SJSA1 (cell line): ENCODE measurements around the gene NFAT5. TPM values are rescaled to one million over a fixed set of nuclear protein-coding genes. Genes with fewer than 3 reads are reported as not detected.

Experiments used
- DNase-seq, 2 experiments: peaks; one replicate each; pipeline ENCODE4 v3.0.0-alpha.2; 2015 to 2020; ENCODE audit warnings: low spot score in 2 of 2, low read depth in 1 of 2
- H3K27ac ChIP-seq: fragments of 250-450 bp; sonication (Bioruptor Pico); 2 replicates; pipeline ENCODE4 v1.5.1; 2020; ENCODE audit warnings: mild to moderate bottlenecking, moderate library complexity
- H3K27me3 ChIP-seq: fragments of 250-450 bp; sonication (Bioruptor Pico); replicated peaks from 2 replicates; pipeline ENCODE4 v1.5.1; 2020; ENCODE audit warnings: mild to moderate bottlenecking, moderate library complexity
- H3K36me3 ChIP-seq: fragments of 250-450 bp; sonication (Bioruptor Pico); 2 replicates; pipeline ENCODE4 v1.5.1; 2020; ENCODE audit warnings: mild to moderate bottlenecking
- H3K4me1 ChIP-seq: fragments of 250-450 bp; sonication (Bioruptor Pico); replicated peaks from 2 replicates; pipeline ENCODE4 v1.6.1; 2021; ENCODE audit warnings: mild to moderate bottlenecking
- H3K4me3 ChIP-seq: fragments of 250-450 bp; sonication (Bioruptor Pico); 2 replicates; pipeline ENCODE4 v1.5.1; 2020; ENCODE audit warnings: mild to moderate bottlenecking
- H3K9me3 ChIP-seq: fragments of 250-450 bp; sonication (Bioruptor Pico); replicated peaks from 2 replicates; pipeline ENCODE4 v1.5.1; 2020; ENCODE audit warnings: mild to moderate bottlenecking
- total RNA-seq: library from RNA; depleted of rRNA; stranded (reverse); fragments of >200 nt; shearing (Covaris generic); gene quantifications from 2 replicates; pipeline ENCODE4 v1.2.3, GENCODE V29; 2014; rRNA removed

NFAT5 gene
- total RNA-seq, 1 experiment from 2014 or later: 9.0 TPM

GRCh38 chr16:69744363-69745231 lies 178.8 kb downstream of the NFAT5 start:
- Histone ChIP-seq H3K27ac (no peak overlapping the region), H3K36me3 (peaks cover 92% of the 10 kb centered on the region), H3K9me3 (no peaks in the 10 kb centered on the region; the same call in 1 of the 2 replicates), H3K27me3 (no peaks in the 10 kb centered on the region), H3K4me3 (no peak overlapping the region), H3K4me1 (no peaks in the 10 kb centered on the region)
- no peak for DNase-seq

- Histone ChIP-seq H3K36me3 (peaks cover 88% of the 10 kb centered on the region), H3K9me3 (no peaks in the 10 kb centered on the region; the same call in 1 of the 2 replicates), H3K4me3 (no peak overlapping the region), H3K4me1 (no peaks in the 10 kb centered on the region), H3K27me3 (no peaks in the 10 kb centered on the region), H3K27ac (no peak overlapping the region)
- no peak for DNase-seq
These were observed 179.5 kb downstream of the NFAT5 start for GRCh38 chr16:69745232-69745612.

GRCh38 chr16:69745959-69746358 lies 180.2 kb downstream of the NFAT5 start:
- Histone ChIP-seq H3K4me3 (no peak overlapping the region), H3K9me3 (no peaks in the 10 kb centered on the region; the same call in 1 of the 2 replicates), H3K27me3 (no peaks in the 10 kb centered on the region), H3K27ac (no peak overlapping the region), H3K36me3 (peaks cover 91% of the 10 kb centered on the region), H3K4me1 (no peaks in the 10 kb centered on the region)
- no peak for DNase-seq

GRCh38 chr16:69747115-69747514 lies 181.3 kb downstream of the NFAT5 start:
- Histone ChIP-seq H3K27ac (no peak overlapping the region), H3K4me3 (no peak overlapping the region), H3K4me1 (no peaks in the 10 kb centered on the region), H3K36me3 (peaks cover 91% of the 10 kb centered on the region), H3K27me3 (no peaks in the 10 kb centered on the region), H3K9me3 (no peaks in the 10 kb centered on the region; the same call in 1 of the 2 replicates)
- no peak for DNase-seq

GRCh38 chr16:69748694-69749345 lies 183.1 kb downstream of the NFAT5 start:
- peaks cover 7% of the 10 kb centered on the region for H3K4me1 ChIP-seq
- no peak for DNase-seq
- no peak overlapping the region for H3K4me3 ChIP-seq
- H3K27ac ChIP-seq: no peak overlapping the region
- peaks cover 90% of the 10 kb centered on the region for H3K36me3 ChIP-seq
- no peaks in the 10 kb centered on the region; the same call in 1 of the 2 replicates for H3K9me3 ChIP-seq
- no peaks in the 10 kb centered on the region for H3K27me3 ChIP-seq

- no peaks in the 10 kb centered on the region for H3K9me3 ChIP-seq
- peak overlapping the region; percentile 79 for H3K4me3 ChIP-seq
- DNase-seq: no peak
- peaks cover 11% of the 10 kb centered on the region for H3K4me1 ChIP-seq
- peak overlapping the region; percentile 40 for H3K27ac ChIP-seq
- H3K27me3 ChIP-seq: no peaks in the 10 kb centered on the region
- H3K36me3 ChIP-seq: peaks cover 48% of the 10 kb centered on the region
These were observed 188.3 kb downstream of the NFAT5 start for GRCh38 chr16:69754143-69754468.

Other genes starting within 250 kb of the NFAT5 start
- 17.8 and 33.0 TPM in 2 replicates for gene PDF, start 235.4 kb upstream of the NFAT5 start, total RNA-seq
- 33.5 and 34.9 TPM in 2 replicates for gene COG8, start 226.4 kb upstream of the NFAT5 start, total RNA-seq
- 26.8 and 31.0 TPM in 2 replicates for gene NIP7, start 226.2 kb upstream of the NFAT5 start, total RNA-seq
- 0.21 TPM in 1 of 2 replicates, not detected in the other for gene TMED6, start 214.2 kb upstream of the NFAT5 start, total RNA-seq
- gene TERF2, start 180.0 kb upstream of the NFAT5 start, total RNA-seq: 7.5 and 7.7 TPM in 2 replicates
- 58.3 and 102 TPM in 2 replicates for gene CYB5B, start 141.3 kb upstream of the NFAT5 start, total RNA-seq
- gene NQO1, start 160.6 kb downstream of the NFAT5 start, total RNA-seq: 193 and 290 TPM in 2 replicates
- gene NOB1, start 189.0 kb downstream of the NFAT5 start, total RNA-seq: 9.9 and 15.3 TPM in 2 replicates
- gene WWP2, start 196.4 kb downstream of the NFAT5 start, total RNA-seq: 16.3 and 27.4 TPM in 2 replicates